ENCODE results near the gene GFRA4. TPM values are rescaled to one million over a fixed set of nuclear protein-coding genes. Genes with fewer than 3 reads are reported as not detected.

Gene GFRA4
- total and polyA plus RNA-seq, 2 donors (not counting 3 experiments of a cell fraction or from before 2014, with no cell fraction given) = not detected

DNA sequence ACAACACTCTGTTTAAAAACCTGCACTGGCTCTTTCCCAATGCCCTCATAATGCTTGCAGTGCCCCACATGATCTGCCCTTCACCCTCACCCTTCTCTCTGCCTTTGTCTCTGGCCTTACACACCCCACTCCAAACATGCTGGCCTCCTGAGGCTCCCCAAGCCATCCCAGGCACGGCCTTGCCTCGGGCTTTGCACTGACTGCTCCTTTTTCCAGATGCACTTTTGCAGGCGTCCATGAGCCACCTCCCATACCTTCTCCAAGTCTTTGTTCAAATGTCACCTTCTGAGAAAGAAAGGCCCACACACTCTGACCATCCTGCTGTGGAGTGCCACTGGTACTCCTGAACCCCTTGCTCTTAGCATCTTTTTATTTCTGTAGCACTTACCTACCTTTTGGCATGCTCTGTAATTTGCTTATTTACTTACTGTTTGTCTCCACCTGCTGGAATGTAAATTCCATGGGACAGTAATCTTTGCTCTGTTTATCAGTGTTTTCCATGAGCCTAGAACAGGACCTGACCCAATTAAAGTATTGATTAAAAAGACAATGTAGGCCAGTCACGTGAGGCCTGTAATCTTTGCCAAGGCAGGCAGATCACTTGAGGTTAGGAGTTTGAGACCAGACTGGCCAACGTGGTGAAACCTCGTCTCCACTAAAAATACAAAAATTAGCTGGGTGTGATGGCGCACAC, 30.7 kb downstream of the GFRA4 start:
- intact Hi-C loops (cut with micrococcal nuclease) (loop anchor here (2.0 kb wide), 1 partner anchor 70 kb away; no protein-coding TSS in a partner anchor), dilution Hi-C loops (cut with MboI; ENCODE audit: extremely low pct_ligation_motif_present, low sequenced_read_pairs) (no loop called here)
- no peaks in the 10 kb centered on the region for H3K79me2 ChIP-seq (ENCODE audit: control insufficient read depth, insufficient read depth, low read length)
- no TSS peak for BruUV-seq (replicated peaks)
- H4K20me1 ChIP-seq (replicated peaks; ENCODE audit: control insufficient read depth, extremely low read depth, insufficient read depth, low read length) = no peaks in the 10 kb centered on the region
- TF ChIP-seq, protein P1, sequence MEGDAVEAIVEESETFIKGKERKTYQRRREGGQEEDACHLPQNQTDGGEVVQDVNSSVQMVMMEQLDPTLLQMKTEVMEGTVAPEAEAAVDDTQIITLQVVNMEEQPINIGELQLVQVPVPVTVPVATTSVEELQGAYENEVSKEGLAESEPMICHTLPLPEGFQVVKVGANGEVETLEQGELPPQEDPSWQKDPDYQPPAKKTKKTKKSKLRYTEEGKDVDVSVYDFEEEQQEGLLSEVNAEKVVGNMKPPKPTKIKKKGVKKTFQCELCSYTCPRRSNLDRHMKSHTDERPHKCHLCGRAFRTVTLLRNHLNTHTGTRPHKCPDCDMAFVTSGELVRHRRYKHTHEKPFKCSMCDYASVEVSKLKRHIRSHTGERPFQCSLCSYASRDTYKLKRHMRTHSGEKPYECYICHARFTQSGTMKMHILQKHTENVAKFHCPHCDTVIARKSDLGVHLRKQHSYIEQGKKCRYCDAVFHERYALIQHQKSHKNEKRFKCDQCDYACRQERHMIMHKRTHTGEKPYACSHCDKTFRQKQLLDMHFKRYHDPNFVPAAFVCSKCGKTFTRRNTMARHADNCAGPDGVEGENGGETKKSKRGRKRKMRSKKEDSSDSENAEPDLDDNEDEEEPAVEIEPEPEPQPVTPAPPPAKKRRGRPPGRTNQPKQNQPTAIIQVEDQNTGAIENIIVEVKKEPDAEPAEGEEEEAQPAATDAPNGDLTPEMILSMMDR (IDR thresholded peaks at IDR 0.05; ENCODE audit: extremely low read depth in 1 of 2, insufficient read depth in 1 of 2, low read depth in 1 of 2, low read length in 2 of 2) = no peak
- TF ChIP-seq, protein P2, sequence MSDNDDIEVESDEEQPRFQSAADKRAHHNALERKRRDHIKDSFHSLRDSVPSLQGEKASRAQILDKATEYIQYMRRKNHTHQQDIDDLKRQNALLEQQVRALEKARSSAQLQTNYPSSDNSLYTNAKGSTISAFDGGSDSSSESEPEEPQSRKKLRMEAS (IDR thresholded peaks at IDR 0.05; ENCODE audit: insufficient read depth, insufficient read length) = no peak
- TF ChIP-seq EZH2 (IDR thresholded peaks at IDR 0.05; ENCODE audit: borderline replicate concordance, low read depth, low read length, severe bottlenecking) = no peak
- TF ChIP-seq POLR2AphosphoS5 (IDR thresholded peaks at IDR 0.05; ENCODE audit: insufficient read depth, low read depth, low read length) = no peak
- TF ChIP-seq FOS (IDR thresholded peaks at IDR 0.05; ENCODE audit: borderline replicate concordance, insufficient read depth, low read length) = no peak
- no peak for TF ChIP-seq POLR2A (IDR thresholded peaks at IDR 0.05; ENCODE audit: low read depth, low read length)
- TF ChIP-seq JUN (IDR thresholded peaks at IDR 0.05; ENCODE audit: borderline replicate concordance, insufficient read depth, insufficient read length, low read depth) = no peak
- TF ChIP-seq MYC (IDR thresholded peaks at IDR 0.05; ENCODE audit: low read depth, low read length) = no peak
- no peak for TF ChIP-seq GATA2 (IDR thresholded peaks at IDR 0.05; ENCODE audit: insufficient read depth, insufficient read length, low read depth, low read length)
- ChIA-PET CTCF (interaction anchor here (2.1 kb wide), 1 partner anchor 69 kb away, joined by 11 read pairs; no protein-coding TSS in a partner anchor), POLR2A (no interaction called here)
- no peaks in the 10 kb centered on the region for H3K36me3 ChIP-seq (ENCODE audit: control insufficient read depth in 2 of 2, extremely low read depth in 1 of 2, insufficient read depth in 2 of 2, low read length in 2 of 2)
- no peak overlapping the region for H3K9ac ChIP-seq (replicated peaks; ENCODE audit: extremely low read depth, insufficient read depth, low read length)
- no peak overlapping the region for H3K4me2 ChIP-seq (ENCODE audit: insufficient read depth, low read length)
- FAIRE-seq (no peak), DNase-seq (ENCODE audit: low read depth, low spot score) (no peak)
- no peak overlapping the region for H2AFZ ChIP-seq (ENCODE audit: low read depth, low read length)
- H3K4me3 ChIP-seq (replicated peaks in 1 of 3; ENCODE audit: insufficient read depth in 1 of 3, low read depth in 1 of 3, low read length in 3 of 3) = no peak overlapping the region
- no peaks in the 10 kb centered on the region for H3K4me1 ChIP-seq (ENCODE audit: control insufficient read depth, extremely low read depth, insufficient read depth, low read length)
- H3K9me3 ChIP-seq (replicated peaks; ENCODE audit: control insufficient read depth, insufficient read depth, low read length) = no peaks in the 10 kb centered on the region
- H3K9me1 ChIP-seq (replicated peaks; ENCODE audit: control insufficient read depth, extremely low read depth, insufficient read depth, low read length) = no peaks in the 10 kb centered on the region
- no peaks in the 10 kb centered on the region for H3K27me3 ChIP-seq (ENCODE audit: control insufficient read depth in 2 of 2, insufficient read depth in 2 of 2, low read length in 2 of 2)
- no peak overlapping the region for H3K27ac ChIP-seq (ENCODE audit: insufficient read depth, low read depth, low read length)

All from endothelial cell of umbilical vein (primary cell).